Ascending aorta (tissue), 2 donors: Measurements from ENCODE around the gene GRIP1. TPM values are rescaled to one million over a fixed set of nuclear protein-coding genes. Genes with fewer than 3 reads are reported as not detected.

Source experiments
- DNase-seq, 2 donors: peaks; one replicate each; pipeline ENCODE4 v3.0.0-alpha.2; 2019; ENCODE audit warnings: low spot score in 2 of 2
- H3K27ac ChIP-seq, 2 donors: fragments of 200-600 bp; sonication (generic); one replicate each; pipeline ENCODE4 v1.5.1; 2016 to 2017; ENCODE audit warnings: mild to moderate bottlenecking in 1 of 2
- H3K27me3 ChIP-seq: fragments of 200-600 bp; sonication (generic); one replicate; pipeline ENCODE4 v1.5.1; 2017
- H3K36me3 ChIP-seq, 2 donors: fragments of 200-600 bp; sonication (generic); one replicate each; pipeline ENCODE4 v1.5.1; 2016
- H3K4me1 ChIP-seq, 2 donors: fragments of 200-600 bp; sonication (generic); one replicate each; pipeline ENCODE4 v1.5.1; 2016 to 2017; ENCODE audit warnings: mild to moderate bottlenecking in 1 of 2
- H3K4me3 ChIP-seq, 2 donors: fragments of 200-600 bp; sonication (generic); one replicate each; pipeline ENCODE4 v1.5.1; 2016 to 2017; ENCODE audit warnings: mild to moderate bottlenecking in 1 of 2
- H3K9me3 ChIP-seq, 2 donors: fragments of 200-600 bp; sonication (generic); one replicate each; pipeline ENCODE4 v1.5.1; 2016
- intact Hi-C: fragments of 100-400 bp; cut with DNase I; formaldehyde crosslinking; loops from one replicate; pipeline ENCODE4 v1.15.1; 2023
- total RNA-seq: library from RNA; depleted of rRNA; stranded (reverse); fragments of >200 nt; gene quantifications from one replicate; pipeline ENCODE4 v1.1.0, GENCODE V29; 2016
- TF ChIP-seq, protein P1 (sequence below), 3 experiments: fragments of 200-600 bp in 2 of 3; fragments of 450-650 bp in 1 of 3; sonication (generic) in 2 of 3; IDR thresholded peaks; one replicate each; pipeline ENCODE4 v1.5.1; 2016 to 2019; ENCODE audit warnings: antibody characterized with exemption in 3 of 3, mild to moderate bottlenecking in 1 of 3, moderate library complexity in 1 of 3

Gene GRIP1
- total RNA-seq, 1 donor from 2014 or later = not detected

DNA sequence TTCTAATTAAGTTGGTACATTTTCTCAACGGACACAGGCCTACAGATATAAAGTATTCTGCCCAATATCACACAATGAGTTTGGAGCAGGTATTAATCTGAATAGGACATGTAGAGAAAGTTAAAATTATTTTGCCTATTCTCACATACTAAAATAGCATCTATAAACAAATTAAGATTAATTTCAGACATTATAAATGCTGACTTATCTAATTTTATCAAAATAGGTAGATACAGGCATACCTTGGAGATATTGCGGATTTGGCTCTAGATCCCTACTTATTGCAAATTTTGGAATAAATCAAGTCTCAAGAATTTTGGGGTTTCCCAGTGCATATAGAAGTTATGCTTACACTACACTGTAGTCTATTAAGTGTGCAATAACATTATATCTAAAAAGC lies 41.0 kb upstream of the GRIP1 start:
- Histone ChIP-seq H3K27me3 (no peaks in the 10 kb centered on the region), H3K4me1 (no peaks in the 10 kb centered on the region), H3K4me3 (no peak overlapping the region), H3K27ac (no peak overlapping the region), H3K9me3 (no peaks in the 10 kb centered on the region), H3K36me3 (no peaks in the 10 kb centered on the region)
- intact Hi-C loops = no loop called here
- TF ChIP-seq, protein P1, sequence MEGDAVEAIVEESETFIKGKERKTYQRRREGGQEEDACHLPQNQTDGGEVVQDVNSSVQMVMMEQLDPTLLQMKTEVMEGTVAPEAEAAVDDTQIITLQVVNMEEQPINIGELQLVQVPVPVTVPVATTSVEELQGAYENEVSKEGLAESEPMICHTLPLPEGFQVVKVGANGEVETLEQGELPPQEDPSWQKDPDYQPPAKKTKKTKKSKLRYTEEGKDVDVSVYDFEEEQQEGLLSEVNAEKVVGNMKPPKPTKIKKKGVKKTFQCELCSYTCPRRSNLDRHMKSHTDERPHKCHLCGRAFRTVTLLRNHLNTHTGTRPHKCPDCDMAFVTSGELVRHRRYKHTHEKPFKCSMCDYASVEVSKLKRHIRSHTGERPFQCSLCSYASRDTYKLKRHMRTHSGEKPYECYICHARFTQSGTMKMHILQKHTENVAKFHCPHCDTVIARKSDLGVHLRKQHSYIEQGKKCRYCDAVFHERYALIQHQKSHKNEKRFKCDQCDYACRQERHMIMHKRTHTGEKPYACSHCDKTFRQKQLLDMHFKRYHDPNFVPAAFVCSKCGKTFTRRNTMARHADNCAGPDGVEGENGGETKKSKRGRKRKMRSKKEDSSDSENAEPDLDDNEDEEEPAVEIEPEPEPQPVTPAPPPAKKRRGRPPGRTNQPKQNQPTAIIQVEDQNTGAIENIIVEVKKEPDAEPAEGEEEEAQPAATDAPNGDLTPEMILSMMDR (IDR thresholded peaks at IDR 0.05) = no peak
- no peak for DNase-seq

DNA sequence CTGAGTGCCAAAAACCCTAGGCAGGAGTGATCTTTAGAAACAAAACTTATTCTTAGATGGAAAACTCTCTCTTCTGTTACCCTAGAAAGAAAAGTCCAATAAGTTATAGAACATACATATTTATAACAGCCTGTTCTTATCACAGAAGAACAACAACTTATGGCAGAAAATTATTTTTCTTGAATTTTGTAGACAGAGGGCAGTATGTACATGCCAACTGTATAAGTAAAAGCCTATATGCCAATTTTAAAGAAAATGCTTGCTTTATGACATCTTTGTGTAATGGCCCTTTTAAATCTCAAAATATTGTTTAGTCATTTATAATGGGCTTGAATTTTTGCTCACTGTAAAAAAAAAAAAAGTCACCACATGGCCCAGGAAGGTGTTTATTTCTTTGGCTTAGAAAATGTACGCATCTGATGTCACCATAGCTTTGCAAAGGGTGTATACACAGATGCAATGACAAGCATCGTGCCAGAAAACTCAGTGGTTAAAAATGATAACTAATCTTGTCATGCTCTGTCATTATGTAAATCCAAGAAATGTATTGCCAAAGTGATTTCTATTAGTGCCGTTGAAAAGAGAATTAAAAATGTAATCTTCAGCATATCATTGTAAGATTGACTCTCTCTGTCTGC lies 38.3 kb upstream of the GRIP1 start:
- intact Hi-C loops = no loop called here
- Histone ChIP-seq H3K9me3 (no peaks in the 10 kb centered on the region), H3K27ac (no peak overlapping the region), H3K4me1 (no peaks in the 10 kb centered on the region), H3K27me3 (no peaks in the 10 kb centered on the region), H3K4me3 (no peak overlapping the region), H3K36me3 (no peaks in the 10 kb centered on the region)
- DNase-seq = no peak
- TF ChIP-seq, protein P1 (IDR thresholded peaks at IDR 0.05) = no peak

DNA sequence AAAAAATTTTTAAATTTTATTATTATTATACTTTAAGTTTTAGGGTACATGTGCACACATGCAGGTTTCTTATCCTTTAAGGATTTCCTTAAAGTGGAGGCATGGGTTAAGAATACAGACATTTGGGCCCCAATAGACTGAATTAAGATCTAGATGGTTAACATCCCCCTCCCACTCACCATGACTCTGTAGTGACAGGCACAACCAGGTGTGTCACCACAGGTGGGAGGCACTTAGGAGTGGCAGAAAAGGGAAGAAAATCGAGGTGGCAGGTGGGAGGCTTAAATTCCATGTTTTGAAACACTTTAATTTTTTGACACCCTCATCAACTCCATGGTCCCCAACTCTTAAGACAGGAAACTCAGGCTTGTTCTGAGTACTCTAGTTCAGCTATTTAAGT lies 37.6 kb upstream of the GRIP1 start:
- DNase-seq = no peak
- intact Hi-C loops = no loop called here
- no peaks in the 10 kb centered on the region for H3K36me3 ChIP-seq
- TF ChIP-seq, protein P1 (IDR thresholded peaks at IDR 0.05) = no peak
- no peaks in the 10 kb centered on the region for H3K4me1 ChIP-seq
- H3K27me3 ChIP-seq = no peaks in the 10 kb centered on the region
- H3K27ac ChIP-seq = no peak overlapping the region
- no peak overlapping the region for H3K4me3 ChIP-seq
- no peaks in the 10 kb centered on the region for H3K9me3 ChIP-seq

DNA sequence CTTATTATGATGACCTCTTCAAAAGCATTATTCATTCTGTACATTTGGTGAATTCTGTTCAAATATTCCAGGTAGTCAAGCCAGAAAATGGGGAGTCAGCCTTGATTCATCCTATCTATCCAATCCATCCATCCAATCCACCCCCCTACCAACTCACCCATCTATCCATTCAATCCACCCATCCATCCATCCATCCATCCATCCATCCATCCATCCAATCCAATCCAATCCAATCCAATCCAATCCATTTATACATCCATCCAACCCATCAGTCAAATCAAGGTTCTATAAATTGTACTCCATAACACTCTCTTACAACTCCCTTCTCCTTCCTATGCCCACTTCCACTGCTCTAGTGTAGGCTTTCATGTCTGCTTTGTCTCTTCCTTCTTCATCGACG lies 35.8 kb upstream of the GRIP1 start:
- Histone ChIP-seq H3K27ac (no peak overlapping the region), H3K27me3 (no peaks in the 10 kb centered on the region), H3K4me3 (no peak overlapping the region), H3K36me3 (no peaks in the 10 kb centered on the region), H3K4me1 (no peaks in the 10 kb centered on the region), H3K9me3 (no peaks in the 10 kb centered on the region)
- DNase-seq = no peak
- TF ChIP-seq, protein P1 (IDR thresholded peaks at IDR 0.05) = no peak
- intact Hi-C loops = no loop called here

DNA sequence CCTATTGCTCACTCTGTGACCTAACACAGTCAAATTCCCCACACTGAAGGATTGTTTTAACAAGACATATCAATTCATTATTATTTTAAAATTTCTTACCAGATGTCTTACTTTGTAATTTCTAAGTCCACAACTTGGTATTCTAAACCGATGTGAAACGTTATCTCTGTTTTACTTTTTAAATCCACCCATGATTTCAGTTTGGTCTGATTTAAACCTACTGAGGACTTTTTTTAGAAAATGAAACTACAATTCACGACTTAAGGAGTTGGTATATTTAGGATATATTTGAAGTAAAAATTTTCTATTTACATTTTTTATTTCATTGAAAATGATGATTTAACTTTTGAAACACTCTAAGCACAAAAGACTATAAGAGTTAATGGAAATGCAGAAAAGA lies 35.1 kb upstream of the GRIP1 start:
- no peaks in the 10 kb centered on the region for H3K27me3 ChIP-seq
- no peak for DNase-seq
- H3K4me1 ChIP-seq = no peaks in the 10 kb centered on the region
- H3K36me3 ChIP-seq = no peaks in the 10 kb centered on the region
- H3K9me3 ChIP-seq = no peaks in the 10 kb centered on the region
- TF ChIP-seq, protein P1 (IDR thresholded peaks at IDR 0.05) = no peak
- H3K4me3 ChIP-seq = no peak overlapping the region
- H3K27ac ChIP-seq = no peak overlapping the region
- intact Hi-C loops = no loop called here

DNA sequence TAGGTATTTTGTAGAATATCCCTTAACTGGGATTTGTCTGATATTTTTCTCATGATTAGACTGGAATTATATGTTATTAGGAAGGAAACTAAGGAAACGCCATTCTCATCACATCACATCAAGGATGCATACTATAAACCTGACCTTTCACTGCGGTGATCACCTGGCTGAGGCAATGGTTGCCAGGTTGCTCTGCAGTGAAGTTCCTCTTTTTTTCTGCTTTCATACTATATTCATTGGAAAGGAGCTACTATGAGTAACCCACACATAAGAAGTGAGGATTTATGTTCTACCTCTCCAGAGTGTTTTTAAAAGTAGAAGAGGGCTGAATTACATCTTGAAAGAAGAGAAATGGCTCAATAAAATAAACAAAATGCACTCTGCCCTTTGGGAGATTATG lies 31.0 kb upstream of the GRIP1 start:
- intact Hi-C loops = no loop called here
- H3K27ac ChIP-seq = no peak overlapping the region
- TF ChIP-seq, protein P1 (IDR thresholded peaks at IDR 0.05) = no peak

More for the DNA sequence above, 31.0 kb upstream of the GRIP1 start:
- DNase-seq = no peak
- H3K4me3 ChIP-seq = no peak overlapping the region
- H3K4me1 ChIP-seq = no peaks in the 10 kb centered on the region
- no peaks in the 10 kb centered on the region for H3K9me3 ChIP-seq
- H3K27me3 ChIP-seq = no peaks in the 10 kb centered on the region
- H3K36me3 ChIP-seq = no peaks in the 10 kb centered on the region
